Embryonic facial prominence (tissue), 1 donor: ENCODE measurements around the gene ZNF142.

Experiments
- DNase-seq: peaks from one replicate; pipeline ENCODE4 v3.0.0-alpha.2; 2016; ENCODE audit errors: extremely low spot score

Gene ZNF142

DNA sequence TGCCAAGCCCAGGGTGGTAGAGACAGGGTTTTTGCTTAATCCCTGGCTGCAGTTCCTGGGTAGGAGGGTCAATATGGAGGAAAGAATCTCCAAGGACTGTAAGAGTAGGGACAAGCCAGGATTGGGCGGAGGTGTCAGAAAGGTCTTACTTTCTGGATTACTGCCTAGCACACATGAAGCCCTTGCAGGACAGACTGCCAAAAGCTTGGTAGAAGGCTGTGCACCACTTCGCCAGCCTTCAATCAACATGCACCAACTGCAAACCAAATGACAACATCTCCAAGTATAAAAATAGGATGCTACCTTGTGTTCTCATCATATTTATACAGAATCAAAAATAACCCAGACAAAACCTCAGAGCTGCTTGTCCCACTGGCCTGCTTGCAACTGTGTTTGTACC is 3.7 kb downstream of the ZNF142 start:
- DNase-seq, result no peak

DNA sequence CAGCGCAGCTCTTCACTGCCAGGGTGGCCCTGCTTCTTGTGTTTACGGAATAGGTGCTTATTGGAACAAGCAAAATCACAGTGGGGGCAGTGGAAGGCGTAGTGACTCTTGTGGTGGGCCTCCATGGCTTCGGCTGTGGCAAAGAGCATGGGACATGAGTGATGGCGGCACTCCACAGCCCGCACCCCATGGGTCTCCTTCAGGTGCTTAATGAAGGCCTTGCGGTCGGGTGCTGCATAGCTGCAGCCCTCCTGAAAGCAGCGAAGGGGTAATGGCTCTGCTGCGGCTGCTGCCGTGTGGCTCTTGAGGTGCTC is 10.7 kb downstream of the ZNF142 start:
- DNase-seq, result no peak

DNA sequence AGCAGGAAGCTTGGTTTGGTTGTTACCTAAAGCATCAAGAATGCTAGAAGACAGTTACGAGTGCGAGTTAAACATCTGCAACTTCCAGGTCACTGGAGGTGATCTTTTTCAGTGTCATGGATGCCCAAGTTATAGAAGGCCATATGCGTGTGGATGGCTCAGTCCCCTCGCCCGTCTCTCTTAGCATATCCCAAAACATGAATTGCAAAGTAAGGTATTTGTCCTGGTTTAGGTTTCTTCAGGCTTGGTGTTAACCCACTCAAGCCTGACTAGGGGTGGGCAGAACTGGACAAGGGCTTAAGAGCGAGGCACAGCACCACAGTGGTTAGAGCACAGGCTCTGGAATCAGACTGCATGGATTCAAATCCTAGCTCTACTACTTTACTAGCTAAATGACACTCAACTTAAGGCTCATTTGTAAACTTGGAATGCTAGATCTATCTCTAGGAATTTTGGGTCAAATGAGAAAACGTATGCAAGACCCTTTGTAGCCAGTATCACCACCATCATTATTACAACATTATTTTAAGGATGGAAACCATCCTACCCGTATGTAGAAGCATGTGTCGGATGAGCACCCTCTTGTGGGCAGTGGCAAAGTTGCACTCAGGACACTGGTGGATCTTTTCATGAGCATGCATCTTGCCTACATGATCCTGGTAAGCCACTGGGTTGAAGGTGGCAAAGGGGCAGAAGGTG is 11.2 kb downstream of the ZNF142 start:
- DNase-seq, result no peak

DNA sequence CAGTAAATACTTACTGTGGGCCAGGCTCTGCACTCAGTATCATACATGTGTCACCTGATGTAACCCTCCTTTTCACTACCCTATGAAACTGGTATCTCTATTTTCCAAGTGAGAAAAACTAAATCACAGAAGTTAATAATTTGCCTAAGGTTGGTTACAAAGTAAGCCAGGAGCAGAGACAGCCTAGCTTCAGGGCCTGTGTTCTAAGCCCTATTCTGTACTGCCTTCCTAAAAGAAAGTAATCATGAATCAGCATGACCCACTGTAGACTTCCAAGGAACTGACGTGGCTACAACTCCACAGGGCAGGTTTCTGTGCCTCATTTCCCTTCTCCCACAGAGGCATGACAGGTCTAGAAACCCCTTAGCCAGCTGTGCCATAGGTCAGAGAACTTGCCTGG is 14.3 kb downstream of the ZNF142 start:
- no peak for DNase-seq

DNA sequence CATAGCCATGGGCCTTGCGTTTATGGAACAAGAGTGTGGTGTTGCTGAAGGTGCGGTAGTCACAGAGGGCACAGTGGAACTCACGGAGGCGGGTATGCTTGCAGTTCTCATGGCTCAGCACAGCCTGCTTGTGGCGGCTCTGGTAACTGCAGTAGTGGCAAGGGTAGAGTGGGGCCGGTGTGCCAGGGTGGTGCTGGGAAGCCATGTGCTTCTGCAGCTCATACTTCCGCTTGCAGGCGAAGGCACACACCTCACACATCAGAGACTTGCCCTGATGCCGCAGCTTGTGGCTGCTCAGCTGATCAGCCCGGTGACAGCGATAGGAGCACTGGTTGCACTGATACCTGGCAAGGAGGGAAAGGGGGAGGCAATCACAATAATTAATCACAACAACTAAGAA is 14.7 kb downstream of the ZNF142 start:
- no peak for DNase-seq

DNA sequence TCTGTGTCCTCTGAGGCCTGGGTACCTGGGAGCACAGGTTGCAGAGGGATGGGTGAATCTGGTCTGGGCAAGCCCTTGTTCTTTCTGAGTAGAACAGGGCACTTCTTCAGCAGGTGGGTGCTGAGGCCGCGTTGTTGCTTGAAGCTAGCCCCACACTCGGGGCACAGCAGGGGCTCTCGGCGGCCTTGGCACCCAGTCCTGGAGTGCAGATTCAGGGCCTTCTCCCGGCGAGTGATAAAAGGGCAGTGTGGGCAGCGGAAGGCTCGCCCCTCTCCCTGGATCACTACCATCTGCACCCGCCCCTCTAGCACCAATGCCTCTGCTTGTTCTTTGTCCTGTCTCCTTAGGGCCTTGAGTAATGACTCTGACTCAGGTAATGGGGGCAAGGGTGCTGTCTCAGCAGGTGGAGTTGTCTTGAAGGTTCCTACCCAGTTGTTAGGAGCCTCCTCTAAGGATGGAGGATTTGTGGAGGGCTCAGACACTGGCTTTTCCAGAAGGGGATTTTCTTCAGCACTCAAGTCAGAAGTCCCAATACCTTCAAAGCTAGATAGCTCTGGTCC is 15.6 kb downstream of the ZNF142 start:
- DNase-seq, result no peak

DNA sequence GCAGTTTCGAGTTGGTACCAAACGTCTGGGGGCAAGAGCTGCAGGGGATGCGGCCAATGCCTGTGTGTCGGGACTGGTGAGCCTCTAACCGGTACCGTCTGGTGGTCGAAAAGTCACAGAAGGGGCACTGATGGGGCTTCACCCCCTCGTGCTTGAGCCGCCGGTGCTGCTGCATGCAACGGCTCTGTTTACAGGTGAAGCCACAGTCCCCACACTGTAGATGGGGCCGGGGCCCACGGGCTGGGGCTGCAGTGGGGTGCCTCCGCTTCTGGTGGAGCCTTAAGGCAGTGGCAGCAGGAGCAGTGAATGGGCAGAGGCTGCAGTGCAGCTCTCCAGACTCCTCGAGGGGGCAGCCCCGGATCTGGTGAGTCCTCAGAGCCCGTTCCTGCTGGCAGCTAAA is 16.6 kb downstream of the ZNF142 start:
- DNase-seq, result no peak

DNA sequence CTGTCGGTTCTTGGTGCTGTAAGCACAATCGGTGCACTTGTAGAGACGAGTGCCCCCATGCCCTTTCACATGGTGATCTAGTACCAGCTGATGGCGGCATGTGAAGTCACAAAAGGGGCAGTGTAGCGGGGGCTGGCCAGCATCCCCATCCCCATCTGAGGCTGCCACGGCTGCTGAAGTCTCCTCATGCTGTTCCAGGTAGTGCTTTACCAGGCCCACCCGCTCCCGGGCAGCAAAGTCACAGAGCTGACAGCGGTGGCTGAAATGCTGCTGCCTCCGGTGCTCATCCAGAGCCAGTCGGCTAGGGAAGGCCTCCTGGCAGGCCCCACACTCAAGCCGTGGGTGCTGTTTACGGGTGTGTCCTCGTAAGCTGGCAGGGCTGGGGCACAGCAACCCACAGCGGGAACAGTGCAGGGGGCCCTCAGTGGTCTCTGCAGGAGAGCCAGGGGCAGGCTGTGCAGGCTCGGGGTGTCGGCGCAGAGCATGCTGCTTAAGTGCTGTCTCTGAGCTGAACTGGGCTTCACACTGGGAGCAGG is 17.2 kb downstream of the ZNF142 start:
- no peak for DNase-seq

DNA sequence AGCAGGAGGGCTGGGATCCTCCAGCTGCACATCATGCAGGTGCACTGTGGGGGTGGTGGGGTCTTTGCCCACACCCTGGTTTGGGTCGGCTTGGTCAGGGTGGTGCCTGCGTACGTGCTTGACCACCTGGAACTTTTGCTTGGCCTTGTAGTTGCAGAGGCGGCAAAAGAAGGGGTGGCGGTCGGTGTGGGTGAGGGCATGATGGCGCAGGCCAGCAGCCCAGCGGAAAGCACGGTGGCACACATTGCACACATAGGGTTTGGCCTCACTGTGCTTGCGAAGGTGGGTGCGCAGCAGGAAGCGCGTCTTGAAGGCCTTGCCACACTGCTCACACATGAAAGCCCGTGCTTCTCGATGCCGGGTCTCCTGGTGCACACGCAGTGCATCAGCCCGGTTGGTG is 21.1 kb downstream of the ZNF142 start:
- DNase-seq, result no peak

DNA sequence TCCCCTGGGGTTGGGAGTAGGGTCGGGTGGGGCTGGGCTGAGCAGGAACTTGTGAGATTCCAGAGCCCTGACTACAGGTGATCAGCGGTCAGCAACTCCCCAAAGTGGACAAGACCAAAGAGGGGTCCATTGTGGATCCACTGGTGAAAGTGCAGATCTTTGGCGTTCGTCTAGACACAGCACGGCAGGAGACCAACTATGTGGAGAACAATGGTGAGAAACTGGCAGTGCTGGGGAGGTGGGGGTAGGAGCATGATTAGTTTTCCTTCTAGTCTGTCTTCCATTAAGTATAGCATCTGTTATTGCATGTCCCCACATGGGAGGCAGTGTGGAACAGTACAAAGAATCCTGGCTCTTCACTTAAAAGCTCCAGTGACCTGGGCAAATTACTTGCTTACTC is 23.7 kb downstream of the ZNF142 start:
- no peak for DNase-seq

DNA sequence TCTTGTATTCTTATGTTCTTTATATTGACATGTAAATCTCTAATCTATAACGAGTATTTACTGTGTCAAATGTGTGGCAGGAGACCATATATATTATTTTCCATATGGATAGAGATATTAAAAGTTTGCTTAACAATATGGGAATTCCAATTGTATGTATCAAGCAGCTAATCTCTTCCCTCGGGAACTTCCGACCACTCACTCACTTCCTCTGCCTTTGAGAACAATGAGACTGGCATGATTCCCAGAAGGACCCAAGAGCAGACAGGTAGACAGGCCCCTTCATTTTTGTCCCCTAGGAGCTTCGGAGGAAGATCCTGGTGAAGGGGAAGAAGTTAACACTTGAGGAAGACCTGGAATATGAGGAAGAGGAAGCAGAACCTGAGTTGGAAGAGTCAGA is 27.6 kb downstream of the ZNF142 start:
- no peak for DNase-seq

DNA sequence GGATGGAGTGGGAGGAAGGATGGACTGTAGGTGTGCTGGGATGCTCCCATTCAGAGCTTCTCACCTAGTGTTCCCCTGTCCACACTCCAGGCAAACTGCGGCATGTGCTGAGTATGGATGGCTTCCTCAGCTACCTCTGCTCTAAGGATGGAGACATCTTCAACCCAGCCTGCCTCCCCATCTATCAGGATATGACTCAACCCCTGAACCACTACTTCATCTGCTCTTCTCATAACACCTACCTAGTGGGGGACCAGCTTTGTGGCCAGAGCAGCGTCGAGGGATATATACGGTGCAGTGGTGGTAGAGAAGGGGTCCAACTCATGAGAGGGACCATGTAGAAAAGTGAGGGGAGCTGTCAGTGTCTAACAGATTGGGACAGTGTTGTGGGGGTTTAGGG is 31.5 kb downstream of the ZNF142 start:
- DNase-seq, result no peak

DNA sequence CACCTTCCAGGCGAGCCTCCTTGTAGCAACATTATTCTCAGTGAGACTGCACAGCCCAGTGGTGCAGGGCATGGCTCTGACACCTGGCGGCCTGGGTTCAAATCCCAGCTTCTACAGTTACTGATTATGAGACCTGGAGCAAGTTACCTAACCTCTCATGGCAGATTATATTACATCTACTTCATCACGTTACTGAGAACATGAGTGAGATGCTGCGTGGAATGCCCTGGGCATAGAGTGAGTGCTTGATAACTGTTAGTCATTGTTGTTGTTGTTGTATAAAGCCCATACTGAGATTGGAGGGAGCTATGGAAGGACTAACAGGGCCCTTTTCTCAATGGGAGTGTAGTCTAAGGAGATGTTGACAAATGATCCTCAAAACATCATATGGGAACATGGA is 33.1 kb downstream of the ZNF142 start:
- DNase-seq, result no peak

DNA sequence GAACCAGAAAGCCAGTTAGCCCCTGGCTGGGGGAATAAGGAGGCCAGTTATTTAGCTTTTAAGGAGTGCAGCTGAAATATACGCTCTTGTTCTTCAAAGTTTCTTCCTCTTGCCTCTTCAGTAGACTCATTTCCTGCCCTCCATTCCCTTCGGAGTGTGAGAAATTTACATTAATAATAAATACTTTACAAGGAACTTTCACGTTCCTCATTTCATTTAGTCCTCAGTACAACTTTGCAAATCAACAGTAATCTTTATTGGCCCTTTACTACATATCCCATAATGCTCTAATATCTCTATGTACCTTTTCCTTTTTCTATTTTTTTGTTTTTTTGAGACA is 36.1 kb downstream of the ZNF142 start:
- DNase-seq, result no peak

DNA sequence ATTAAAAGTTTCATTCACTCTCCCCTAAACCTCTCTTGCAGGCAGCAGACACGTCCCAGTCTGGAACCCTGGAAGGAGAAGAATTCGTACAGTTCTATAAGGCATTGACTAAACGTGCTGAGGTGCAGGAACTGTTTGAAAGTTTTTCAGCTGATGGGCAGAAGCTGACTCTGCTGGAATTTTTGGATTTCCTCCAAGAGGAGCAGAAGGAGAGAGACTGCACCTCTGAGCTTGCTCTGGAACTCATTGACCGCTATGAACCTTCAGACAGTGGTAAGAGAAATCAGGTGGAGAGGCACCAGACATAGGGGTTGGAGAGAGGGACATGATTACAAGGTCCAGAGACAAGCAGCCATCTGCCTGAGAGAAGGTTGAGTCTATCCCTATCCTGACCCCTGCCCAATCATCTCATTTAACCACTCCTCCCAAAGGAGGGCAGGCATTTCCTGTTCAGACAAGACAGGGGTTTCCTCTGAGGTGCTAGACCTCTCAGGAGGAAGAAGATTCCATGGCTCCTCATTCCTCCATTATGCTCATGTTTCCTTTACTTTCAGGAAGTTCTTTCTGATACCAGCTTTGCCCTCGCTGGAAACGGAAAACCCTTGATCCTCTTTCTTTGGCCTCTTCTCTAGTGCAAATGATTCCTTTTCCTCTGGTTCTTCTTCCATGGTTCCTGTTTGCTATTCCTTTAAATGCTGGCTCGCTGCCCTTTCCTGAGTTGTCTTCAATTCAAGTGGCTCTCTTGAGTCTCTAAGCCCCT is 36.6 kb downstream of the ZNF142 start:
- DNase-seq, result no peak

DNA sequence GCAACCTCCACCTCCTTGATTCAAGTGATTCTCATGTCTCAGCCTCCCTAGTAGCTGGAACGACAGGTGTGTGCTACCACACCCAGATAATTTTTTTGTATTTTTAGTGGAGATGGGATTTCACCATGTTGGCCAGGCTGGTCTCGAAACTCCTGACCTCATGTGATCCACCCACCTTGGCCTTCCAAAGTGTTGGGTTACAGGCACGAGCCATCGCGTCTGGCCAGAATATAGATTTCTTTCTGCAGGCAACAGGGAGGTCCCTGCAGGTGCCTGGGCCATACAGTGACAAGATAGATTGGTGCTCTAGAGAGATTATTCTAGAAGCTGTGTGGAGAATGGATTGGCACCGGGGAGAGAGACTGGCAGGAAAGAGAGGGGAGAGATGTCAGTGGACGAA is 38.4 kb downstream of the ZNF142 start:
- no peak for DNase-seq

DNA sequence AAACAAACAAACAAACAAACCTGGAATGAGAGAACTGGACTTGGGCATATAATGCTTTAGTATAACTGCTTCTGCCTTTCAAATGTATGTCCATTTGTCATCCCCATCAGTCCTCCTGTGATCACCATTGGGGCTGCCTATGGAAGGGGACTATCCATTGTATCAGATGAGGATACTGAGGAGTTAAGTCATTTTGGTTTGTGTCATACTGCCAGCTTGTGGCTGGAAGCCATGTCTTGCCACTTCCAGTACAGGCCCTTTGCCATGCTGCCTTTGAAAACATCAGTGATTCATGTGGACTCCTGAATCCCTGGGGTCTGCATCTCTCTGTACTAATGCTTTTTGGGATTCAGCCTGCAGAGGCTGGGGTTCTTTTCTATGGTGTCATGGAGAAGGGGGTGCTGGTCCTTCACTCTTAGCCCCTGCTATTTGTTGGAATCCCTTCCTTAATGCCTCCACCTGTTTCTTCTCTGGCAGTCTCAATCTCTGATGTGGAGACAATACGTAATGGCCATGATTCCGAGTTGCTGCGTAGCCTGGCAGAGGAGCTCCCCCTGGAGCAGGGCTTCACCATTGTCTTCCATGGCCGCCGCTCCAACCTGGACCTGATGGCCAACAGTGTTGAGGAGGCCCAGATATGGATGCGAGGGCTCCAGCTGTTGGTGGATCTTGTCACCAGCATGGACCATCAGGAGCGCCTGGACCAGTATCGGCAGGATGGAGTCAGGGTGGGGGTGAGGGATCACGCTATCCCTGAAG is 41.1 kb downstream of the ZNF142 start:
- DNase-seq, result no peak

DNA sequence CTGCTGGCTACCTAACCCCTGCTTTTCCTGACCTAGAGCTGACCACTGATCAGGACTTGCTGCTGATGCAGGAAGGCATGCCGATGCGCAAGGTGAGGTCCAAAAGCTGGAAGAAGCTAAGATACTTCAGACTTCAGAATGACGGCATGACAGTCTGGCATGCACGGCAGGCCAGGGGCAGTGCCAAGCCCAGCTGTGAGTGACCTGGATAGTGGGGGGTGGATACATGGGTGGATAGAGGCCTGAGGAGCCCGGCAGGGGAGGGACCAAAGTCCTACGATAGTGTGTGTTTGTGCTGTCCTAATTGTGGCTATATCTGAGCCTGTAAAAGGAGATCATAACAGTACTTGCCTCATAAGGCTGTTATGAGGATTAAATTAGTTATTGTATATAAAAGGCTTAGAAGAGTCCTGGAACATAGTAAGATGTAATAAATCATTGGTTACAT is 43.5 kb downstream of the ZNF142 start:
- no peak for DNase-seq

DNA sequence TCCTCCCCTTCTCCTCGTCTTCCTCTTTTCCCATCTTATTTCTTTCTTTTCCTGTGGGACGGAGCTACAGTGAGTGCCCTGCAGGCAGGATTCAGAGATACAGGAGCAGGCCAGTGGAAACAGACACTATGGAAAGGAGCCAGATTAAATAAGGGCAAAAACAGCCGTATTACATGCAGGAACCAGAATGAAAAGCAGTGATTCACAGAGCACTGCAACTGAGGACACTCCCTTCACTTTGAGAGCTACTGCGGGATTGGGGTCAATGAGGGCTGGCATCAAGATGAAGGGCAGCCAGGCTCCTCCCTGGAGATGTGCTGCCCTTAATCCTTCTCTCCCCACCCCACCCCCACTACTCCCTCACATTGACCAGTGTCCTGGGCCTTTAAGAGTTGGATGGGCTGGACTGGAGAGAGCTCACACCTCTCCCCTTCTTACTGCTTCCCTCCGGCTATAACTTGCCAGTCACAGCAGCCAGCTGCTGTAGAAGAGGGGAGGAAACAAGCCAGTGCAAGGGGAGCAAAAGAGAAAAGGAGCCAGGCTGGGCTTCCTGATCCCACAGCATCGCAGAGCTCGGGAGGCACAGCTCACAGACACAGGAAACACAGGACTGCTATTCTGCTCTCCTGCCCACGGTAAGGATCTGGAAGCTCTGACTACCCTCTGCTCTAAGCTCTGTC is 51.8 kb downstream of the ZNF142 start, which contains the start of gene PLCD4:
Gene PLCD4 (plus strand): TSS at position 464 of the 680 bp plus-strand sequence. CDS start 7,841 bp downstream, outside the sequence.
- DNase-seq, result no peak

DNA sequence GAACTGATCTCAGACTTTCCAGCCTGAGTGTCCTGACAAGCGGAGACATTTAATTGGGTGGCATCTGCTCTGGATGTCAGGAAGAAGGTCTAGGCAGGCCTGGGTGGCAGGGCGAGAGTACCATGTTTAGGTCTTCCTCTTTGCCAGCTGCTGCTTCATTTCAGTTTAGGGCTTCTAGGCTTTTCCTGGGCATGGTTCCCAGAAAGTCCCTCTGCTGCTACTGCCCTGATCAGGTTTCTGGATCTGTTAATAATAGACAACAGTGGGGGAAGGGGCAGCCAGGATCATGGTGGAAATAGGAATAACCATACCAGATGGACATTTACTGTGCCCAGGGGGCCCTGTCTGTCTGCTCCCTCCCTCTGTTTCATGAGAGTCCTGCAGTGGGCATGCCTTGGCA is 54.0 kb downstream of the ZNF142 start:
- peak; percentile 22 for DNase-seq
